ENCODE measurements around the gene LCT.
"Not testable (repeated sequence)": the region's sequence is repeated elsewhere in the genome, so short reads cannot be mapped to it uniquely, and the experiment has no call there.

LCT gene

GRCh38 chr2:135831180-135831812, 5.7 kb downstream of the LCT start:
- no peak for DNase-seq (ENCODE audit: low spot score)

GRCh38 chr2:135829378-135830135, 7.4 kb downstream of the LCT start:
- no peak for DNase-seq (ENCODE audit: low spot score)

- DNase-seq (ENCODE audit: low spot score): no peak
Observed at GRCh38 chr2:135826544-135826943, 10.4 kb downstream of the LCT start.

- DNase-seq (ENCODE audit: low spot score): no peak
Observed at GRCh38 chr2:135825550-135826176, 11.3 kb downstream of the LCT start.

- no peak for DNase-seq (ENCODE audit: low spot score)
Observed at GRCh38 chr2:135825131-135825530, 11.9 kb downstream of the LCT start.

- no peak for DNase-seq (ENCODE audit: low spot score)
Observed at GRCh38 chr2:135822855-135823254, 14.1 kb downstream of the LCT start.

- DNase-seq (ENCODE audit: low spot score): no peak
Observed at GRCh38 chr2:135821190-135821589, 15.8 kb downstream of the LCT start.

- DNase-seq (ENCODE audit: low spot score): no peak
Observed at GRCh38 chr2:135820003-135820618, 16.9 kb downstream of the LCT start.

GRCh38 chr2:135818937-135819610, 17.9 kb downstream of the LCT start:
- peak; percentile 14 for DNase-seq (ENCODE audit: low spot score)

GRCh38 chr2:135817951-135818350, 19.0 kb downstream of the LCT start:
- DNase-seq (ENCODE audit: low spot score): no peak

- no peak for DNase-seq (ENCODE audit: low spot score)
Observed at GRCh38 chr2:135817466-135817865, 19.5 kb downstream of the LCT start.

GRCh38 chr2:135815269-135815668, 21.7 kb downstream of the LCT start:
- DNase-seq (ENCODE audit: low spot score): no peak

- no peak for DNase-seq (ENCODE audit: low spot score)
Observed at GRCh38 chr2:135812907-135813511, 24.0 kb downstream of the LCT start.

- not testable (repeated sequence) for DNase-seq (ENCODE audit: low spot score)
Observed at GRCh38 chr2:135807874-135808273, 29.1 kb downstream of the LCT start.

- DNase-seq (ENCODE audit: low spot score): no peak
Observed at GRCh38 chr2:135803278-135803677, 33.7 kb downstream of the LCT start.

- DNase-seq (ENCODE audit: low spot score): no peak
Observed at GRCh38 chr2:135802350-135802749, 34.6 kb downstream of the LCT start.

GRCh38 chr2:135800513-135801460, 36.2 kb downstream of the LCT start:
- DNase-seq (ENCODE audit: low spot score): no peak

GRCh38 chr2:135799738-135800137, 37.2 kb downstream of the LCT start:
- no peak for DNase-seq (ENCODE audit: low spot score)

GRCh38 chr2:135798762-135799161, 38.2 kb downstream of the LCT start:
- no peak for DNase-seq (ENCODE audit: low spot score)

GRCh38 chr2:135798275-135798705, 38.7 kb downstream of the LCT start:
- no peak for DNase-seq (ENCODE audit: low spot score)

All from cerebellar cortex (tissue), 1 donor.